Colonic mucosa (tissue), 4 donors: ENCODE results near the gene MTUS2. TPM values are rescaled to one million over a fixed set of nuclear protein-coding genes. Genes with fewer than 3 reads are reported as not detected.

ENCODE experiments used
- DNase-seq: peaks from one replicate; pipeline ENCODE4 v3.0.0-alpha.2; 2020
- H3K27ac ChIP-seq: fragments of 200-600 bp; one replicate; pipeline ENCODE4 v1.8.0; 2021
- H3K27me3 ChIP-seq: fragments of 200-600 bp; one replicate; pipeline ENCODE4 v1.8.0; 2021
- H3K36me3 ChIP-seq: fragments of 200-600 bp; one replicate; pipeline ENCODE4 v1.8.0; 2021
- H3K4me1 ChIP-seq: fragments of 200-600 bp; one replicate; pipeline ENCODE4 v1.8.0; 2021; ENCODE audit warnings: mild to moderate bottlenecking
- H3K4me3 ChIP-seq: fragments of 200-600 bp; one replicate; pipeline ENCODE4 v1.8.0; 2021
- H3K9ac ChIP-seq, 2 donors: one replicate each; pipeline ENCODE4 v1.7.0; 2013; ENCODE audit warnings: control low read depth in 2 of 2, low read depth in 2 of 2, low read length in 2 of 2
- H3K9me3 ChIP-seq: fragments of 200-600 bp; one replicate; pipeline ENCODE4 v1.8.0; 2021
- intact Hi-C: fragments of 100-400 bp; cut with DNase I; formaldehyde crosslinking; loops from one replicate; pipeline ENCODE4 v1.14.1; 2022
- total RNA-seq, 2 donors: library from RNA; stranded (reverse); fragmentation: NEBNext Ultra II Directional in 1 of 2; extraction: Animal tissue kit (Norgen Biotek cat#: 25700) in 1 of 2; gene quantifications; one replicate each; pipeline ENCODE4 v1.2.1, GENCODE V29; 2021
- TF ChIP-seq, protein P1 (sequence below): fragments of 200-600 bp; IDR thresholded peaks from one replicate; pipeline ENCODE4 v1.8.0; 2022; ENCODE audit warnings: antibody characterized with exemption, mild to moderate bottlenecking
- donor health status: healthy.
- donor health status: DM: no; HTN: no; CAD: no.
- donor health status: DM: no; HTN: no; CAD: no.

The MTUS2 gene
- total RNA-seq, 2 donors from 2014 or later = 0.11 to 0.40 TPM

GRCh38 chr13:29545988-29546387 is 725.8 kb downstream of the MTUS2 start:
- Histone ChIP-seq H3K27me3 (no peaks in the 10 kb centered on the region), H3K9ac (no peak overlapping the region), H3K4me3 (no peak overlapping the region), H3K4me1 (no peaks in the 10 kb centered on the region), H3K36me3 (no peaks in the 10 kb centered on the region), H3K9me3 (no peaks in the 10 kb centered on the region), H3K27ac (no peak overlapping the region)
- DNase-seq = no peak
- intact Hi-C loops = no loop called here
- TF ChIP-seq, protein P1, sequence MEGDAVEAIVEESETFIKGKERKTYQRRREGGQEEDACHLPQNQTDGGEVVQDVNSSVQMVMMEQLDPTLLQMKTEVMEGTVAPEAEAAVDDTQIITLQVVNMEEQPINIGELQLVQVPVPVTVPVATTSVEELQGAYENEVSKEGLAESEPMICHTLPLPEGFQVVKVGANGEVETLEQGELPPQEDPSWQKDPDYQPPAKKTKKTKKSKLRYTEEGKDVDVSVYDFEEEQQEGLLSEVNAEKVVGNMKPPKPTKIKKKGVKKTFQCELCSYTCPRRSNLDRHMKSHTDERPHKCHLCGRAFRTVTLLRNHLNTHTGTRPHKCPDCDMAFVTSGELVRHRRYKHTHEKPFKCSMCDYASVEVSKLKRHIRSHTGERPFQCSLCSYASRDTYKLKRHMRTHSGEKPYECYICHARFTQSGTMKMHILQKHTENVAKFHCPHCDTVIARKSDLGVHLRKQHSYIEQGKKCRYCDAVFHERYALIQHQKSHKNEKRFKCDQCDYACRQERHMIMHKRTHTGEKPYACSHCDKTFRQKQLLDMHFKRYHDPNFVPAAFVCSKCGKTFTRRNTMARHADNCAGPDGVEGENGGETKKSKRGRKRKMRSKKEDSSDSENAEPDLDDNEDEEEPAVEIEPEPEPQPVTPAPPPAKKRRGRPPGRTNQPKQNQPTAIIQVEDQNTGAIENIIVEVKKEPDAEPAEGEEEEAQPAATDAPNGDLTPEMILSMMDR = no peak

DNA sequence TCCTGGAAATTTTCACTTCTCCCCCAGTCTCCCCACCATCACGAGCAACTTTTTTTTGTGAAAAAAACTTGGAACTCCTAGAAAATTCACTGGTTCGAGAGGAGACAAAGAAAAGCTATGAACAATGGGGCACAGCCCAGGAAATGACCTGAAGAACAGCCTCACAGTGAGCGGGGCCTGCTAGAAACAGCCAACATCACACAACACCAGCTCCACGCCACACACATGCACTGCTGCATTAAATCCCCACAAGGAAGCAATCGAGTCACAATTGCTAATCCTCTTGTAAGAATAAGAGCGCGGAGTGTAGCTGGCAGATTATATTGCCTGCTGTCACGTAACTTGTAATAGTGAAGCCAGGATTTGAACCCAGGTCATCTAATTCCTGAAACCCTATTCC is 726.5 kb downstream of the MTUS2 start:
- Histone ChIP-seq H3K9me3 (no peaks in the 10 kb centered on the region), H3K36me3 (no peaks in the 10 kb centered on the region), H3K4me3 (no peak overlapping the region), H3K9ac (no peak overlapping the region), H3K4me1 (no peaks in the 10 kb centered on the region), H3K27me3 (no peaks in the 10 kb centered on the region), H3K27ac (no peak overlapping the region)
- TF ChIP-seq, protein P1 = no peak
- intact Hi-C loops = no loop called here
- DNase-seq = no peak

- DNase-seq = no peak
- H3K9me3 ChIP-seq = no peaks in the 10 kb centered on the region
- no peak overlapping the region for H3K27ac ChIP-seq
- H3K27me3 ChIP-seq = no peaks in the 10 kb centered on the region
- no peaks in the 10 kb centered on the region for H3K36me3 ChIP-seq
- TF ChIP-seq, protein P1 = no peak
- H3K4me3 ChIP-seq = no peak overlapping the region
- H3K9ac ChIP-seq = no peak overlapping the region
- no peaks in the 10 kb centered on the region for H3K4me1 ChIP-seq
- intact Hi-C loops = no loop called here
Observed at GRCh38 chr13:29547153-29547552, 727.0 kb downstream of the MTUS2 start.

- peak; percentile 64 for DNase-seq
- Histone ChIP-seq H3K27ac (peak overlapping the region; percentile 38), H3K36me3 (no peaks in the 10 kb centered on the region)
Observed at GRCh38 chr13:29548722-29549121, 728.6 kb downstream of the MTUS2 start.

GRCh38 chr13:29550430-29550988 is 730.4 kb downstream of the MTUS2 start:
- intact Hi-C loops = no loop called here

More at GRCh38 chr13:29548722-29549121, 728.6 kb downstream of the MTUS2 start:
- intact Hi-C loops = no loop called here
- no peaks in the 10 kb centered on the region for H3K9me3 ChIP-seq
- no peaks in the 10 kb centered on the region for H3K4me1 ChIP-seq
- H3K9ac ChIP-seq = peak overlapping the region in 1 of 2 donors; percentile 39
- H3K4me3 ChIP-seq = no peak overlapping the region
- TF ChIP-seq, protein P1 = no peak
- no peaks in the 10 kb centered on the region for H3K27me3 ChIP-seq

More at GRCh38 chr13:29550430-29550988, 730.4 kb downstream of the MTUS2 start:
- no peak for DNase-seq
- no peak overlapping the region for H3K4me3 ChIP-seq
- H3K9me3 ChIP-seq = no peaks in the 10 kb centered on the region
- H3K27ac ChIP-seq = no peak overlapping the region
- no peaks in the 10 kb centered on the region for H3K4me1 ChIP-seq
- H3K27me3 ChIP-seq = no peaks in the 10 kb centered on the region
- TF ChIP-seq, protein P1 = no peak
- H3K9ac ChIP-seq = no peak overlapping the region
- H3K36me3 ChIP-seq = no peaks in the 10 kb centered on the region
